Panc1 (cell line): Measurements from ENCODE around the gene CTNNA1. TPM values are rescaled to one million over a fixed set of nuclear protein-coding genes. Genes with fewer than 3 reads are reported as not detected.

Experiments
- ATAC-seq: fragments of 200-7000 bp; cut with Tn5 transposase; 2 replicates; pipeline ENCODE4 v1.9.1; 2020; ENCODE audit warnings: mild to moderate bottlenecking, moderate library complexity
- BruUV-seq: library from RNA; stranded (reverse); fragments of 400-500 nt; replicated peaks from 2 replicates; lab custom pipeline; 2021; lab: Mats Ljungman, UMichigan
- CTCF ChIA-PET: fragments of 300-600 bp; sonication (Branson Sonifier 250); formaldehyde crosslinking; loops from one replicate; lab custom pipeline; 2022; ENCODE audit warnings: antibody characterized with exemption; lab: Charles Lee
- POLR2A ChIA-PET: fragments of 300-600 bp; sonication (Branson Sonifier 250); formaldehyde crosslinking; loops from one replicate; lab custom pipeline; 2022; ENCODE audit warnings: antibody characterized with exemption; lab: Charles Lee
- DNase-seq: peaks from one replicate; pipeline ENCODE4 v3.0.0-alpha.2; 2010; ENCODE audit warnings: low read depth, low spot score
- H3K27ac ChIP-seq: 2 replicates; pipeline ENCODE4 v1.5.1; 2011; ENCODE audit warnings: mild to moderate bottlenecking, low read length, inconsistent platforms
- H3K27me3 ChIP-seq: fragments of 200-500 bp; sonication (Bioruptor generic); 2 replicates; pipeline ENCODE4 v1.6.0; 2014; ENCODE audit warnings: low read length, inconsistent platforms; ENCODE audit not compliant: control insufficient read depth, insufficient read depth
- H3K36me3 ChIP-seq: fragments of 200-500 bp; sonication (Bioruptor generic); 2 replicates; pipeline ENCODE4 v1.5.1; 2014; ENCODE audit warnings: inconsistent platforms, mild to moderate bottlenecking, low read length, moderate library complexity; ENCODE audit not compliant: control insufficient read depth, insufficient read depth
- H3K4me1 ChIP-seq: 2 replicates; pipeline ENCODE4 v1.5.1; 2011; ENCODE audit warnings: inconsistent platforms, mild to moderate bottlenecking, low read length, moderate library complexity; ENCODE audit not compliant: control insufficient read depth, insufficient read depth
- H3K4me3 ChIP-seq, 2 experiments: 2 replicates each; pipeline ENCODE4 v1.5.1; 2011 to 2012; ENCODE audit warnings: low read depth in 2 of 2, low read length in 2 of 2, mild to moderate bottlenecking in 2 of 2, inconsistent platforms in 1 of 2, moderate library complexity in 1 of 2
- H3K9me3 ChIP-seq: fragments of 200-500 bp; sonication (Bioruptor generic); 2 replicates; pipeline ENCODE4 v1.5.1; 2014; ENCODE audit warnings: low read depth, mild to moderate bottlenecking, inconsistent platforms, low read length, moderate library complexity; ENCODE audit not compliant: control insufficient read depth, insufficient read depth
- CTCF ChIP-seq: fragments of 450-650 bp; IDR thresholded peaks from 2 replicates; pipeline ENCODE4 v1.5.1; 2017; ENCODE audit warnings: mild to moderate bottlenecking
- POLR2AphosphoS5 ChIP-seq: IDR thresholded peaks from 2 replicates; pipeline ENCODE4 v1.6.1; 2012; ENCODE audit warnings: mild to moderate bottlenecking, low read depth, low read length, moderate library complexity
- REST ChIP-seq, 2 experiments: IDR thresholded peaks; 2 replicates each; pipeline ENCODE4 v1.6.1; 2011 to 2012; ENCODE audit warnings: low read depth in 2 of 2, control low read depth in 1 of 2, low read length in 1 of 2, mild to moderate bottlenecking in 1 of 2, moderate library complexity in 1 of 2; ENCODE audit not compliant: insufficient read depth in 1 of 2
- SIN3A ChIP-seq: IDR thresholded peaks from 2 replicates; pipeline ENCODE4 v1.6.1; 2012; ENCODE audit warnings: low read depth, mild to moderate bottlenecking, low read length, moderate library complexity, borderline replicate concordance; ENCODE audit not compliant: insufficient read depth
- TCF7L2 ChIP-seq: IDR thresholded peaks from 2 replicates; pipeline ENCODE4 v1.6.1; 2011; ENCODE audit warnings: mild to moderate bottlenecking, low read depth, low read length, inconsistent platforms
- in situ Hi-C: cut with HindIII; loops from 2 replicates; pipeline ENCODE4 v1.10.0; 2016; ENCODE audit warnings: low sequenced_read_pairs, low pct_unique_long_range_greater_than_20kb
- intact Hi-C: fragments of 100-400 bp; cut with micrococcal nuclease; formaldehyde crosslinking; loops from one replicate; pipeline ENCODE4 v1.10.0; 2022; ENCODE audit not compliant: unreplicated experiment
- total RNA-seq: library from RNA; stranded (reverse); gene quantifications from one replicate; pipeline ENCODE4 v1.2.1, GENCODE V29; 2021; ENCODE audit not compliant: unreplicated experiment

CTNNA1 gene
- total RNA-seq, 1 experiment from 2014 or later = 298 TPM

DNA sequence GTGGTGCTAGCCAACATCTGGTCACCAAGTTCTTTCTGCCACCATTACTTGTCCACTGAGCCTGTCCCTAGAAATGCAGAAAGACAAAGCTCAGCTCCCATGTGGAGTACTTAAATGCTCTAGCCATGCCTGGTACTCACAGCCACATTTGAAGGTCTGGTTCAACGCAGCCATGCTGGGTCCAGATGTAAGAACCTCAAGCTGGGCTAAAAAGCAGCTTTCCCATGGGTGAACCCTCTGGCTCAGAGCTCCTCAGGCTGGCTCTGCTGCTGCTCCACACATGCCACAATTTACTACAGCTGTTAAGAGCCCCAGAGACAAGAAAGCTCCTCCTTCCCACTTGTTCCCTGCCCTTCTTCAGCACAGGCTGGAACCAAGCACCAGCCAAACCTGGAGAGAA, 219.0 kb downstream of the CTNNA1 start:
- POLR2A ChIA-PET = no interaction called here
- Histone ChIP-seq H3K36me3 (no peaks in the 10 kb centered on the region), H3K27me3 (no peaks in the 10 kb centered on the region), H3K4me3 (no peak overlapping the region), H3K9me3 (no peaks in the 10 kb centered on the region), H3K4me1 (no peaks in the 10 kb centered on the region), H3K27ac (no peak overlapping the region)
- in situ Hi-C loops (no loop called here), intact Hi-C loops (no loop called here)
- no peak for ATAC-seq
- CTCF ChIA-PET = no interaction called here
- BruUV-seq = no TSS peak
- TF ChIP-seq REST (IDR thresholded peaks at IDR 0.05; ENCODE audit: insufficient read depth in 1 of 2, low read depth in 2 of 2, low read length in 1 of 2) = no peak
- DNase-seq = no peak

DNA sequence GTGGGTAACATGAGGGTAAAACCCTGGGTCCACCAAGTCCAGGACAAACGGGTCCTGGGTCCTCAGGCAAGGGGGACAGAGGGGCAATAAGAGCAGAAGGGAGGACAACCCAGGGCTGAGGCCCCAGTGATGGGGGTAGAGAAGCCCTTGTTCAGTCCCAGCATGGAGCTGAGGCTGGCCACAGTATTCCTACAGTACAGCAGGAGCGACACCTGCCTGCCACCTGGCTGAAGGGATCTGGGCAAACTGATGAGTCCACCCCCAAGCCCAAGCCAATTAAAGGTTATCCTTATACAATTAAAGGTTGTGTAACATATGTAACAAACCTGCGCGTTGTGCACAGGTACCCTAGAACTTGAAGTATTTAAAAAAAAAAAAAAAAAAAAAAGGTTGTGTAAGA, 219.6 kb downstream of the CTNNA1 start:
- ChIA-PET POLR2A (no interaction called here), CTCF (no interaction called here)
- no TSS peak for BruUV-seq
- TF ChIP-seq SIN3A (no peak), POLR2AphosphoS5 (no peak), CTCF (no peak), REST (IDR thresholded peaks at IDR 0.05; ENCODE audit: insufficient read depth in 1 of 2, low read depth in 2 of 2, low read length in 1 of 2) (no peak), TCF7L2 (no peak)
- Histone ChIP-seq H3K4me1 (no peaks in the 10 kb centered on the region), H3K27ac (no peak overlapping the region), H3K27me3 (no peaks in the 10 kb centered on the region), H3K4me3 (no peak overlapping the region), H3K9me3 (no peaks in the 10 kb centered on the region), H3K36me3 (no peaks in the 10 kb centered on the region)
- DNase-seq (no peak), ATAC-seq (no peak)
- intact Hi-C loops (no loop called here), in situ Hi-C loops (no loop called here)
